ENCODE data around the gene EGLN1.

GRCh38 chr1:231395076-231395997 lies 26.8 kb downstream of the EGLN1 start:
- TF ChIP-seq CTCF (conservative IDR thresholded peaks at IDR 0.05; ENCODE audit: low read depth in 2 of 2) (no peak), REST (IDR thresholded peaks at IDR 0.05; ENCODE audit: unreplicated experiment) (no peak), POLR2AphosphoS5 (IDR thresholded peaks at IDR 0.05; ENCODE audit: low read depth) (no peak), EZH2 (IDR thresholded peaks at IDR 0.05; ENCODE audit: low read depth, unreplicated experiment) (no peak), EZH2phosphoT487 (IDR thresholded peaks at IDR 0.05; ENCODE audit: unreplicated experiment) (no peak), ZNF331 (CRISPR knock-in tag; IDR thresholded peaks at IDR 0.05; ENCODE audit: low read depth) (no peak), NANOG (IDR thresholded peaks at IDR 0.05; ENCODE audit: borderline replicate concordance) (no peak), CREB1 (CRISPR knock-in tag; IDR thresholded peaks at IDR 0.05; ENCODE audit: low read depth) (no peak), STAT1 (IDR thresholded peaks at IDR 0.05; ENCODE audit: unreplicated experiment) (no peak), ZNF462 (CRISPR knock-in tag; IDR thresholded peaks at IDR 0.05) (no peak), JUNB (IDR thresholded peaks at IDR 0.05; ENCODE audit: unreplicated experiment) (no peak)
- TF ChIP-seq, protein P1, sequence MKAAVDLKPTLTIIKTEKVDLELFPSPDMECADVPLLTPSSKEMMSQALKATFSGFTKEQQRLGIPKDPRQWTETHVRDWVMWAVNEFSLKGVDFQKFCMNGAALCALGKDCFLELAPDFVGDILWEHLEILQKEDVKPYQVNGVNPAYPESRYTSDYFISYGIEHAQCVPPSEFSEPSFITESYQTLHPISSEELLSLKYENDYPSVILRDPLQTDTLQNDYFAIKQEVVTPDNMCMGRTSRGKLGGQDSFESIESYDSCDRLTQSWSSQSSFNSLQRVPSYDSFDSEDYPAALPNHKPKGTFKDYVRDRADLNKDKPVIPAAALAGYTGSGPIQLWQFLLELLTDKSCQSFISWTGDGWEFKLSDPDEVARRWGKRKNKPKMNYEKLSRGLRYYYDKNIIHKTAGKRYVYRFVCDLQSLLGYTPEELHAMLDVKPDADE (IDR thresholded peaks at IDR 0.05) = no peak
